ENCODE results near the gene PGA4. TPM values are rescaled to one million over a fixed set of nuclear protein-coding genes. Genes with fewer than 3 reads are reported as not detected.
A peak's percentile ranks its signal among the peaks of the same experiment; 100 is the strongest.
"Not testable (repeated sequence)": the region's sequence is repeated elsewhere in the genome, so short reads cannot be mapped to it uniquely, and the experiment has no call there.

The PGA4 gene
- total RNA-seq, 4 donors from 2014 or later = 2.2 to 10.5 (median 8.6) TPM; not detected in 1

GRCh38 chr11:61176446-61176845 is 45.7 kb upstream of the PGA4 start:
- Histone ChIP-seq H3K4me1 (no peaks in the 10 kb centered on the region), H3K27ac (no peak overlapping the region), H3K27me3 (no peaks in the 10 kb centered on the region), H3K9me3 (peaks cover 0 to 3% (median 0%) of the 10 kb centered on the region in 4 donors), H3K4me3 (no peak overlapping the region), H3K36me3 (no peaks in the 10 kb centered on the region)
- WGBS, 2 donors = 54 to 61% methylated on average over 6 of the region's 6 CpGs
- no peak for DNase-seq (ENCODE audit: low spot score in 2 of 2)
- no peak for TF ChIP-seq EP300 (IDR thresholded peaks at IDR 0.05)
- no peak for TF ChIP-seq CTCF (IDR thresholded peaks at IDR 0.05)
- no peak for TF ChIP-seq POLR2A (IDR thresholded peaks at IDR 0.05)

DNA sequence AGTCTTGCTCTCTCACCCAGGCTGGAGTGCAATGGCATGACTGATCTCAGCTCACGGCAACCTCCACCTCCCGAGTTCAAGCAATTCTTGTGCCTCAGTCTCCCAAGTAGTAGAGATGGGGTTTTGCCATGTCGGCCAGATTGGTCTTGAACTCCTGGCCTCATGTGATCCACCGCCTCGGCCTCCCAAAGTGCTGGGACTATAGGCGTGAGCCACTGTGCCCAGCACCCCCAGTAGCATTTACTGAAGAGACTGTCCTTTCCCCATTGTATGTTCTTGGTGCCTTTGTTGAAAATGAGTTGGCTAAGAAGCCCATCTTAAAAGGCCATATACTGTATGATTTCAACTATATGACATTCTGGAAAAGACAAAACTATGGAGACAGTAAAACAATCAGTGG is 41.9 kb upstream of the PGA4 start:
- 95 to 96% methylated on average over 6 of the region's 6 CpGs for WGBS, 2 donors
- H3K36me3 ChIP-seq; H3K27me3 ChIP-seq; H3K4me3 ChIP-seq; DNase-seq (ENCODE audit: low spot score in 2 of 2); H3K27ac ChIP-seq; H3K9me3 ChIP-seq; H3K4me1 ChIP-seq: not testable (repeated sequence)

DNA sequence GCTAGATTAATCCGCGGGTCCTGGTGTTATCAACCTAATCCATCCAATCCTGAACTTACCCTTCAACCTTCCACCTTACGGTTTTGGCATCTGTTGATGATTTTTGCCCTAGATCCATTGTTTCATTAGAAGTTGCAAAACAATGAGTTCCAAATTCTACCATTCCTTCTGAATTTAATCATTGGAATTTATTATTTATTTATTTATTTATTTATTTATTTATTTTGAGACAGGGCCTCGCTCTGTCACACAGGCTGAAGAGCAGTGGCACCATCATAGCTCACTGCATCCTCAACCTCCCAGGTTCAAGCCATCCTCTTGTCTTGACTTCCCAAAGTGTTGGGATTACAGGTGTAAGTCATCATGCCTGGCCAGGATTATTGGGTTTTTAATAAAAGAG is 40.7 kb upstream of the PGA4 start:
- no peaks in the 10 kb centered on the region for H3K9me3 ChIP-seq
- H3K4me3 ChIP-seq = no peak overlapping the region
- TF ChIP-seq POLR2A (IDR thresholded peaks at IDR 0.05) (no peak), EP300 (IDR thresholded peaks at IDR 0.05) (no peak), CTCF (IDR thresholded peaks at IDR 0.05) (no peak)
- H3K4me1 ChIP-seq = no peaks in the 10 kb centered on the region
- H3K27ac ChIP-seq = no peak overlapping the region
- WGBS, 2 donors = 91 to 96% methylated on average over 4 of the region's 4 CpGs
- no peak for DNase-seq (ENCODE audit: low spot score in 2 of 2)
- no peaks in the 10 kb centered on the region for H3K36me3 ChIP-seq
- H3K27me3 ChIP-seq = no peaks in the 10 kb centered on the region

DNA sequence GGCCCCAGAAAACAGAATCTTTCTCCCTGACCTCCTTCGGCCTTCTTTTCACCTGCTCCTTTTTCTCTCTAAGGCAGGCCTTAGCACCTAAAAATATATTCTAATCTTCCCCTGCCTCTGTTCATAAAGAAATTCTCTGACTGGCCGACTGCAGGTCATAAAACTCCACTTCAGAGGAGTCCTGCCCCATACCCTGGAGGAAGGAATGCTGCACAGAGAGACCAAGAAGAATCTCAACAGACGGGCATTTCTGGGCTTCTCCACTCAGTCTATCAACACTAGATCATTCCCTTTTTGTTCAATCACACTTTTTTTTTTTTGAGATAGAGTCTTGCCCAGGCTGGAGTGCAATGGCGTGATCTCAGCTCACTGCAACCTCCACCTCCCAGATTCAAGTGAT is 38.5 kb upstream of the PGA4 start:
- no peak for DNase-seq (ENCODE audit: low spot score in 2 of 2)

DNA sequence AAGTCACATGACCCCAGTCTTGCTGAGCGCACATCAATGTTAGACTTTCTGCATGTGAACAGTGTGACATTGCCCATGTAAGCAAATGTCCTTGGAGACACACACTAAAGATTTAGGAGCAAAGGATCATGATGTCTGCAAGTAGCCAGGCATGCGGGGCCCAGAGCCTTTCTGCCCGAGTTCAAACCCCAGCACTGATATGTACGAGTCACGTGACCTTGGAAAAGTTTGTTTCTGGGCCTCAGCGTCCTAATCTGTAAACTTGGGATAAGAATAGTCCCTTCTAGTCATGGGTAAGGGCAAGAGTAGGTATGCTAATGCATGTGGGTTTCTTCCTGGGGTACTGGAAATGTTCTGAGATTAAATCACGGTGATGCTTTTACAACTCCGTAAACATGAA is 35.6 kb upstream of the PGA4 start:
- TF ChIP-seq POLR2A (IDR thresholded peaks at IDR 0.05) = no peak
- no peak for TF ChIP-seq EP300 (IDR thresholded peaks at IDR 0.05)
- no peak for TF ChIP-seq CTCF (IDR thresholded peaks at IDR 0.05)
- no peaks in the 10 kb centered on the region for H3K27me3 ChIP-seq
- DNase-seq (ENCODE audit: low spot score in 2 of 2) = no peak
- WGBS, 2 donors = 87 to 92% methylated on average over 8 of the region's 8 CpGs
- no peaks in the 10 kb centered on the region for H3K4me1 ChIP-seq
- no peak overlapping the region for H3K27ac ChIP-seq
- no peak overlapping the region for H3K4me3 ChIP-seq
- H3K36me3 ChIP-seq = no peaks in the 10 kb centered on the region
- H3K9me3 ChIP-seq = no peaks in the 10 kb centered on the region

More for the DNA sequence above, 38.5 kb upstream of the PGA4 start:
- H3K27ac ChIP-seq = no peak overlapping the region
- no peaks in the 10 kb centered on the region for H3K9me3 ChIP-seq
- H3K27me3 ChIP-seq = no peaks in the 10 kb centered on the region
- TF ChIP-seq CTCF (IDR thresholded peaks at IDR 0.05) = no peak
- no peak for TF ChIP-seq POLR2A (IDR thresholded peaks at IDR 0.05)
- TF ChIP-seq EP300 (IDR thresholded peaks at IDR 0.05) = no peak
- H3K4me3 ChIP-seq = no peak overlapping the region
- H3K36me3 ChIP-seq = no peaks in the 10 kb centered on the region
- no peaks in the 10 kb centered on the region for H3K4me1 ChIP-seq
- WGBS, 2 donors = 65 to 70% methylated on average over 4 of the region's 4 CpGs

- H3K27ac ChIP-seq = no peak overlapping the region
- H3K9me3 ChIP-seq = no peaks in the 10 kb centered on the region
- 40 to 41% methylated on average over 11 of the region's 11 CpGs for WGBS, 2 donors
- H3K36me3 ChIP-seq = no peaks in the 10 kb centered on the region
- no peak overlapping the region for H3K4me3 ChIP-seq
- H3K4me1 ChIP-seq = no peaks in the 10 kb centered on the region
- peak; percentile 72 to 93 for DNase-seq (ENCODE audit: low spot score in 2 of 2)
- TF ChIP-seq EP300 (IDR thresholded peaks at IDR 0.05) (no peak), CTCF (IDR thresholded peaks at IDR 0.05) (peak; percentile 76 to 92 (median 83)), POLR2A (IDR thresholded peaks at IDR 0.05) (no peak)
- H3K27me3 ChIP-seq = no peaks in the 10 kb centered on the region
Measured at GRCh38 chr11:61187505-61188130, 34.5 kb upstream of the PGA4 start.

Data from tibial nerve (tissue), 4 donors.